NB4 (cell line): ENCODE measurements around the gene GNG14.
A peak's percentile ranks its signal among the peaks of the same experiment; 100 is the strongest.

Experiments
- DNase-seq: peaks from one replicate; pipeline ENCODE4 v3.0.0; 2010; ENCODE audit warnings: low read depth
- H3K4me3 ChIP-seq: one replicate; pipeline ENCODE4 v1.5.1; 2011; ENCODE audit warnings: mild to moderate bottlenecking, low read depth, low read length, moderate library complexity
- MYC ChIP-seq: IDR thresholded peaks from 2 replicates; pipeline ENCODE4 v1.6.1; 2011; ENCODE audit warnings: low read depth, low read length
- POLR2A ChIP-seq: IDR thresholded peaks from 2 replicates; pipeline ENCODE4 v1.6.1; 2011; ENCODE audit warnings: mild to moderate bottlenecking; ENCODE audit not compliant: insufficient read length; ENCODE audit errors: extremely low read depth
- TF ChIP-seq, protein P1 (sequence below): IDR thresholded peaks from 2 replicates; pipeline ENCODE4 v1.6.1; 2011; ENCODE audit warnings: low read depth, low read length
- TF ChIP-seq, protein P2 (sequence below): IDR thresholded peaks from one replicate; pipeline ENCODE4 v1.5.1; 2012; ENCODE audit warnings: low read depth, low read length

The GNG14 gene

DNA sequence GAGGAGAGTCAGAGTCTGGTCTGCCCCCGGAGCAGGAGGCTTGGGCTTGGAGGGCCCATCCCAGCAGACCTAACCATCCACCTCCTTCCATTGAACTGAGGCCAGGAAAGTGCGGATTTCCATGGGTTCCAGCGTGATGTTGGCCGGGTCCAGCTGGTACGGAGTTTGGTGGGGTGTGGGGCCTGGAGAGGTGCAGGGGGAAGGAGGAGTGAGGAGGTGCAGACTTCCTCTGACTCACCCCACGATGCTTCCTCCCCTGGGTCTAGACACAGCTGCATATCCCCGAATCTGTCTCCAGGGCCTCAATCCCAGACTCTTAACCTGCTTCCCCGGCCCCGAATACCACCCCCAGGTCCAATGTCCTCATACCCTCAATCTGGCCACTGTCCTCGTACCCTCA, 41.2 kb upstream of the GNG14 start:
- DNase-seq = peak; percentile 25

DNA sequence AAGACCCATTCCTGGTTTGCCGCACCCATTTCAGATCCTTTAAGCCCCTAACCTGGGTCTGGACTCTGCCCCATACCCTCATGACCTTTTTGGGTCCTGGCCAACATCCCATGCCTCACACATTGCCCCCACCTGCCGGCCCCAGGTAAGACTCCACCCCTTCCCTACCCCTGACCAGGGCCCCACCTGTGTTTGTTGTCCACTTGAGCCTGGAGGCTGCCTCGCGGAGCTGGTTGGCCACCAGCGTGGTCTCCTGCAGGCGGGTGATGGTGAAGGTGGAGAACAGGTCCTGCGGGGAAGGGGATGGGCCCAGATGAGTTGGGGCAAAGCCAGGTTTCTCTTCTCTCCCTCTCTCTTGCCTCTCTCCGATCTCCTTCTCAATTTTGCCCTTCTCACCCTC, 40.8 kb upstream of the GNG14 start:
- no peak for DNase-seq
- no peak overlapping the region for H3K4me3 ChIP-seq
- TF ChIP-seq MYC = no peak
- no peak for TF ChIP-seq POLR2A
- TF ChIP-seq, protein P1, sequence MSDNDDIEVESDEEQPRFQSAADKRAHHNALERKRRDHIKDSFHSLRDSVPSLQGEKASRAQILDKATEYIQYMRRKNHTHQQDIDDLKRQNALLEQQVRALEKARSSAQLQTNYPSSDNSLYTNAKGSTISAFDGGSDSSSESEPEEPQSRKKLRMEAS = no peak
- TF ChIP-seq, protein P2, sequence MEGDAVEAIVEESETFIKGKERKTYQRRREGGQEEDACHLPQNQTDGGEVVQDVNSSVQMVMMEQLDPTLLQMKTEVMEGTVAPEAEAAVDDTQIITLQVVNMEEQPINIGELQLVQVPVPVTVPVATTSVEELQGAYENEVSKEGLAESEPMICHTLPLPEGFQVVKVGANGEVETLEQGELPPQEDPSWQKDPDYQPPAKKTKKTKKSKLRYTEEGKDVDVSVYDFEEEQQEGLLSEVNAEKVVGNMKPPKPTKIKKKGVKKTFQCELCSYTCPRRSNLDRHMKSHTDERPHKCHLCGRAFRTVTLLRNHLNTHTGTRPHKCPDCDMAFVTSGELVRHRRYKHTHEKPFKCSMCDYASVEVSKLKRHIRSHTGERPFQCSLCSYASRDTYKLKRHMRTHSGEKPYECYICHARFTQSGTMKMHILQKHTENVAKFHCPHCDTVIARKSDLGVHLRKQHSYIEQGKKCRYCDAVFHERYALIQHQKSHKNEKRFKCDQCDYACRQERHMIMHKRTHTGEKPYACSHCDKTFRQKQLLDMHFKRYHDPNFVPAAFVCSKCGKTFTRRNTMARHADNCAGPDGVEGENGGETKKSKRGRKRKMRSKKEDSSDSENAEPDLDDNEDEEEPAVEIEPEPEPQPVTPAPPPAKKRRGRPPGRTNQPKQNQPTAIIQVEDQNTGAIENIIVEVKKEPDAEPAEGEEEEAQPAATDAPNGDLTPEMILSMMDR = no peak

More for the DNA sequence above, 41.2 kb upstream of the GNG14 start:
- no peak overlapping the region for H3K4me3 ChIP-seq
- TF ChIP-seq, protein P2 = no peak
- no peak for TF ChIP-seq POLR2A
- no peak for TF ChIP-seq MYC
- TF ChIP-seq, protein P1 = no peak

DNA sequence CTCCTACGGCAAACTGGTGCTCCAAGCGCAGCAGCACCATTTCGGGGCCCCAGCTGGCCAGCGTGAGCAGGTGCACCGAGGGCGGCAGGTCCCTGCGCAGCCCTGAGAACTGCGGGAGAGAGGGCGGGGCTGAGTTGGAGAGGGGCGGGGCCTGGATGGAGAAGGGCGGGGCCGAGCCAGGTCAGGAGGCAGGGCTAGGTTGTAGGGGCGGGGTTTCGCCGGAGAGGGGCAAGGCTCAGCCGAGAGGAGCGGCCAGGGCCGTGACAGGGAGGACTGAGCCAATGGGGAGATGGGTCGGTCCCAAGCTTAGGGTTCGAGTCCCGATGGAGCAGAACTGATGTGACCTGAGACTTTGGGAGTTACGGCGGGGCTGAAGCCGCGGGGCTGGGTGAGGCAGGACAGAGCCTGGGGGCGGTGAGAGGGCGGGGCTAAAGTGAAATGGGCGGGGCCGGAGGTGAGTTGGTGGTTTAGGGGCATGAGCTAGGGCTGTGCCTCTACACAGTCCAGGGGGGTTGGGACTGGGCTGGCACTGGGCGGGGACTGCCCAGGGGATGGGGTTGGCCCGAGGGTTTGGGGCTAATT, 40.2 kb upstream of the GNG14 start:
- H3K4me3 ChIP-seq = no peak overlapping the region
- TF ChIP-seq, protein P2 = no peak
- TF ChIP-seq POLR2A (no peak), MYC (no peak)
- TF ChIP-seq, protein P1 = no peak
- peak; percentile 23 for DNase-seq

DNA sequence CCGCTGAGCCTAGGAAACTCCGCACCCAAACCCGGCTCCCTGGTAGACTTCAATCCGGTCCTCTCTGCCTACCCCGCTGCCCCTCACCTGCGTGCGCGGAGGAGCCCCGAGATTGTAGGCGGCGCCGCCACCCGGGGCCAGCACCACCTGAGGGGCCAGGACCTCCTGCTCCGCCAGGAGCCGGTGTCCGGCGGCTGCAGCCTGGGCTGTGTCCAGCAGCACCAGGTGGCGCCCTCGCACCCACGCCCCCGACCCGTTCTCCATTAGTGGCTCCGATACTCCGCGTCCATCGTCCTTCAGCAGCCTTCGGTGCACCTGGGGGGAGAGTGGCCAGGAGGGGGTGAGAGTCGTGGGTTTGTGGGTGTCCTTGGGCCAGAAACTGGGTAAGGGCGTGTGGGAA, 39.7 kb upstream of the GNG14 start:
- no peak for DNase-seq
- no peak overlapping the region for H3K4me3 ChIP-seq
- TF ChIP-seq POLR2A (no peak), MYC (no peak)
- TF ChIP-seq, protein P1 = no peak
- TF ChIP-seq, protein P2 = no peak

DNA sequence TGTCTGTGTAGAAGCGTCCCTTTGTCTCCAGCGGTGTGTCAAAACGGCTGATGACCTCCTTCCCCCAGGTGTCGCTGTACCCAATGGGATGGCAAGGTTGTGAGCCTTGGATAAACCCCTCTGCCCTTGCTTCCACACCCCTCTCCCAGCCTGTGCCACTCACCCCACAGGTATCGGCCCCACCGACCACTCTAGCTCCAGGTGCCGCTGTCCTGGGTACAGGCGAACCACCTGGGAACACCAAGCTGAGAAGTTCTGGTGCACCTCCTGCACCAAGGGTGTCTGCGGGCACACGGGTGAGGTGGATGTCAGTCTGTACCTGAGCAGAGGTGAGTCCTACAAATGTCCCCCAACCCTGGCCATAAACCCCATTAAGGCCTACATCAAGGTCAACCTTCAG, 37.9 kb upstream of the GNG14 start:
- H3K4me3 ChIP-seq = no peak overlapping the region
- TF ChIP-seq, protein P2 = no peak
- TF ChIP-seq POLR2A (no peak), MYC (no peak)
- TF ChIP-seq, protein P1 = no peak
- DNase-seq = no peak

DNA sequence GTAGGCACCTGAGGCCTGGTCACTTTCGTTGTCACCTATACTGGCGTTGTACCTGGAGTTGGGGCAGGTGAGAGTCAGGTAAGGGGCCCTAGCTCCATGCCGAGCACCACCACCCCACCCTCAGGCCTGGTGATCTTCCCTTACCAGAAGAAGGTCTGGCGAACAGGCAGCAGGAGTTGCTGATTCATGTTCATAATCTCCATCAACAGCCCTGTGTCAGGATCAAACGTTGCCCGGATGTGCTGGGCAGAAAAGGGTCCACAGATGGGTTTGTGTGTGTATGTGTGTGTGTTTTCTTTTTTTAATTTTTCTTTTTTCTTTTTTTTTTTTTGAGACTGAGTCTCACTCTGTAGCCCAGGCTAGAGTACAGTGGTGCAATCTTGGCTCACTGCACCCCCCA, 35.6 kb upstream of the GNG14 start:
- TF ChIP-seq POLR2A (no peak), MYC (no peak)
- TF ChIP-seq, protein P2 = no peak
- TF ChIP-seq, protein P1 = no peak
- DNase-seq = no peak
- no peak overlapping the region for H3K4me3 ChIP-seq
